GM23338 (cell line): Measurements from ENCODE around the gene BAHCC1. TPM values are rescaled to one million over a fixed set of nuclear protein-coding genes. Genes with fewer than 3 reads are reported as not detected.

ENCODE experiments used
- ATAC-seq: fragments of 200-7000 bp; cut with Tn5 transposase; 3 replicates; pipeline ENCODE4 v1.9.1; 2020
- DNase-seq: peaks from one replicate; pipeline ENCODE4 v3.0.0-alpha.2; 2015; ENCODE audit warnings: low spot score
- H2AFZ ChIP-seq: fragments of 200-600 bp; sonication (generic); 2 replicates; pipeline ENCODE4 v1.8.0; 2016; ENCODE audit warnings: antibody characterized with exemption, mild to moderate bottlenecking, moderate library complexity
- H3F3A ChIP-seq: fragments of 200-600 bp; sonication (generic); replicated peaks from 2 replicates; pipeline ENCODE4 v1.8.0; 2017; ENCODE audit warnings: antibody characterized with exemption, mixed run types, low read depth
- H3K27ac ChIP-seq: fragments of 200-600 bp; sonication (generic); 2 replicates; pipeline ENCODE4 v1.6.1; 2016; ENCODE audit warnings: low read depth
- H3K27me3 ChIP-seq: fragments of 200-600 bp; sonication (generic); 2 replicates; pipeline ENCODE4 v1.8.0; 2016; ENCODE audit warnings: mild to moderate bottlenecking, mixed run types, moderate library complexity; ENCODE audit not compliant: insufficient read depth
- H3K36me3 ChIP-seq: fragments of 200-600 bp; sonication (generic); 2 replicates; pipeline ENCODE4 v1.8.0; 2016; ENCODE audit warnings: mild to moderate bottlenecking; ENCODE audit not compliant: insufficient read depth
- H3K4me1 ChIP-seq: fragments of 200-600 bp; sonication (generic); 2 replicates; pipeline ENCODE4 v1.8.0; 2016; ENCODE audit warnings: mild to moderate bottlenecking, moderate library complexity; ENCODE audit not compliant: insufficient read depth
- H3K4me2 ChIP-seq: fragments of 200-600 bp; sonication (generic); 2 replicates; pipeline ENCODE4 v1.7.1; 2017; ENCODE audit warnings: mixed run types
- H3K4me3 ChIP-seq: fragments of 200-600 bp; sonication (generic); 2 replicates; pipeline ENCODE4 v1.6.1; 2016; ENCODE audit warnings: mixed run types
- H3K79me2 ChIP-seq: fragments of 200-600 bp; sonication (generic); replicated peaks from 2 replicates; pipeline ENCODE4 v1.8.0; 2017; ENCODE audit warnings: mild to moderate bottlenecking; ENCODE audit not compliant: insufficient read depth
- H3K9me2 ChIP-seq: fragments of 200-600 bp; sonication (generic); 2 replicates; pipeline ENCODE4 v1.8.0; 2017; ENCODE audit not compliant: insufficient read depth
- H4K20me1 ChIP-seq: fragments of 200-600 bp; sonication (generic); replicated peaks from 2 replicates; pipeline ENCODE4 v1.8.0; 2017; ENCODE audit warnings: mild to moderate bottlenecking; ENCODE audit not compliant: insufficient read depth
- H3K27ac Mint-ChIP-seq: 2 replicates; pipeline ENCODE4 v1.8.0; 2020; ENCODE audit warnings: inconsistent platforms, mild to moderate bottlenecking, moderate library complexity, mixed read lengths
- H3K27me3 Mint-ChIP-seq: 3 replicates; pipeline ENCODE4 v1.8.0; 2022; ENCODE audit warnings: low read depth, mild to moderate bottlenecking, moderate library complexity, mixed read lengths, inconsistent platforms; ENCODE audit not compliant: insufficient read depth, poor library complexity
- H3K36me3 Mint-ChIP-seq: 3 replicates; pipeline ENCODE4 v1.8.0; 2021; ENCODE audit warnings: low read depth, mild to moderate bottlenecking, inconsistent platforms, moderate library complexity, mixed read lengths
- H3K4me1 Mint-ChIP-seq: 3 replicates; pipeline ENCODE4 v1.8.0; 2020; ENCODE audit warnings: mild to moderate bottlenecking, inconsistent platforms, mixed read lengths
- H3K4me3 Mint-ChIP-seq: 3 replicates; pipeline ENCODE4 v1.8.0; 2021; ENCODE audit warnings: moderate library complexity, mild to moderate bottlenecking, inconsistent platforms, mixed read lengths
- H3K9me3 Mint-ChIP-seq: 3 replicates; pipeline ENCODE4 v1.8.0; 2020; ENCODE audit warnings: moderate library complexity, mild to moderate bottlenecking, inconsistent platforms, mixed read lengths
- CREB1 ChIP-seq: fragments of 250-450 bp; sonication (Bioruptor Pico); IDR thresholded peaks from 2 replicates; pipeline ENCODE4 v1.5.0; 2020; ENCODE audit warnings: low read depth, mild to moderate bottlenecking, moderate library complexity
- EZH2 ChIP-seq: fragments of 200-600 bp; sonication (generic); IDR thresholded peaks from one replicate; pipeline ENCODE4 v1.8.0; 2017; ENCODE audit warnings: antibody characterized with exemption, mild to moderate bottlenecking, low read depth; ENCODE audit not compliant: unreplicated experiment
- EZH2phosphoT487 ChIP-seq: fragments of 200-600 bp; sonication (generic); IDR thresholded peaks from one replicate; pipeline ENCODE4 v1.8.1; 2018; ENCODE audit warnings: antibody characterized with exemption; ENCODE audit not compliant: unreplicated experiment
- JUNB ChIP-seq: IDR thresholded peaks from one replicate; pipeline ENCODE4 v1.6.1; 2016; ENCODE audit warnings: antibody characterized with exemption; ENCODE audit not compliant: unreplicated experiment
- POLR2AphosphoS5 ChIP-seq: IDR thresholded peaks from 2 replicates; pipeline ENCODE4 v1.6.1; 2016; ENCODE audit warnings: antibody characterized with exemption, low read depth
- REST ChIP-seq: IDR thresholded peaks from one replicate; pipeline ENCODE4 v1.6.1; 2018; ENCODE audit warnings: antibody characterized with exemption; ENCODE audit not compliant: unreplicated experiment
- STAT1 ChIP-seq: IDR thresholded peaks from one replicate; pipeline ENCODE4 v1.6.1; 2016; ENCODE audit warnings: antibody characterized with exemption; ENCODE audit not compliant: unreplicated experiment
- ZNF331 ChIP-seq: fragments of 250-450 bp; sonication (Bioruptor Pico); IDR thresholded peaks from 2 replicates; pipeline ENCODE4 v1.5.0; 2020; ENCODE audit warnings: low read depth, mild to moderate bottlenecking, moderate library complexity
- polyA plus RNA-seq: library from polyadenylated mRNA; unstranded; fragments of >200 nt; fragmentation: Nextera tagmentation; extraction: Ambion mirVana; gene quantifications from 2 replicates; pipeline ENCODE4 v1.2.1, GENCODE V29; 2016
- total RNA-seq: library from RNA; depleted of rRNA; stranded (reverse); fragments of >200 nt; shearing (Covaris generic); gene quantifications from 2 replicates; pipeline ENCODE4 v1.2.3, GENCODE V29; 2014
- TF ChIP-seq, protein P1 (sequence below), 2 experiments: fragments of 200-600 bp in 1 of 2; sonication (generic) in 1 of 2; conservative IDR thresholded peaks; 2 replicates each; pipeline versions ENCODE4 v1.5.1 to v1.6.1; 2016 to 2017; ENCODE audit warnings: antibody characterized with exemption in 2 of 2, low read depth in 2 of 2, mild to moderate bottlenecking in 2 of 2, moderate library complexity in 1 of 2
- TF ChIP-seq, protein P2 (sequence below): IDR thresholded peaks from 2 replicates; pipeline ENCODE4 v1.6.1; 2016; ENCODE audit warnings: antibody characterized with exemption
- TF ChIP-seq, protein P3 (sequence below): fragments of 250-450 bp; sonication (Bioruptor Pico); IDR thresholded peaks from 2 replicates; pipeline ENCODE4 v1.5.0; 2020; ENCODE audit warnings: mild to moderate bottlenecking, moderate library complexity

The BAHCC1 gene
- total and polyA plus RNA-seq, 2 experiments from 2014 or later: 0.24 to 1.1 TPM

DNA sequence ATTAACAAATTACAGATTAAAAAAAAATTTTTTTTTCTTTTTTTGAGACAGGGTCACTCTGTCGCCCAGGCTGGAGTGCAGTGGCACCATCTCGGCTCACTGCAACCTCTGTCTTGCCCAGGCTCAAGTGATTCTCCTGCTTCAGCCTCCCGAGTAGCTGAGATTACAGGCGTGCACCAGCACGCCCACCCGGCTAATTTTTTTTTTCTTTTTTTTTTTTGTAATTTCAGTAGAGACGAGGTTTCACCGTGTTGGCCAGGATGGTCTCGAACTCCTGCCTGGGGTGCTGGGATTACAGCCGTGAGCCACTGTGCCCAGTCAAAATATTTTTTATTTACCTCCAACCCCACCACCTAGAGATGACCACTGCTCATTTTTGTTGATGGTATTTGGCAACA is 91.8 kb downstream of the BAHCC1 start:
- no peak overlapping the region for H3K4me3 ChIP-seq
- H3K4me1 ChIP-seq: peaks cover 27% of the 10 kb centered on the region
- no peak overlapping the region; the same call in 1 of the 2 replicates for H2AFZ ChIP-seq

More for the DNA sequence above, 91.8 kb downstream of the BAHCC1 start:
- Histone ChIP-seq H3K79me2 (no peaks in the 10 kb centered on the region), H3K4me2 (no peak overlapping the region), H3K27ac (no peak overlapping the region), H3K9me2 (no peaks in the 10 kb centered on the region), H3K27me3 (peaks cover 41% of the 10 kb centered on the region), H3F3A (peaks cover 4% of the 10 kb centered on the region), H3K36me3 (no peaks in the 10 kb centered on the region), H4K20me1 (no peaks in the 10 kb centered on the region)
- H3K9me3 Mint-ChIP-seq: no peaks in the 10 kb centered on the region
- peak overlapping the region; percentile 41; the same call in 1 of the 3 replicates for H3K4me3 Mint-ChIP-seq
- H3K27me3 Mint-ChIP-seq: peaks cover 50% of the 10 kb centered on the region
- H3K27ac Mint-ChIP-seq: no peak overlapping the region
- no peaks in the 10 kb centered on the region for H3K36me3 Mint-ChIP-seq
- TF ChIP-seq EZH2phosphoT487: no peak
- TF ChIP-seq, protein P1, sequence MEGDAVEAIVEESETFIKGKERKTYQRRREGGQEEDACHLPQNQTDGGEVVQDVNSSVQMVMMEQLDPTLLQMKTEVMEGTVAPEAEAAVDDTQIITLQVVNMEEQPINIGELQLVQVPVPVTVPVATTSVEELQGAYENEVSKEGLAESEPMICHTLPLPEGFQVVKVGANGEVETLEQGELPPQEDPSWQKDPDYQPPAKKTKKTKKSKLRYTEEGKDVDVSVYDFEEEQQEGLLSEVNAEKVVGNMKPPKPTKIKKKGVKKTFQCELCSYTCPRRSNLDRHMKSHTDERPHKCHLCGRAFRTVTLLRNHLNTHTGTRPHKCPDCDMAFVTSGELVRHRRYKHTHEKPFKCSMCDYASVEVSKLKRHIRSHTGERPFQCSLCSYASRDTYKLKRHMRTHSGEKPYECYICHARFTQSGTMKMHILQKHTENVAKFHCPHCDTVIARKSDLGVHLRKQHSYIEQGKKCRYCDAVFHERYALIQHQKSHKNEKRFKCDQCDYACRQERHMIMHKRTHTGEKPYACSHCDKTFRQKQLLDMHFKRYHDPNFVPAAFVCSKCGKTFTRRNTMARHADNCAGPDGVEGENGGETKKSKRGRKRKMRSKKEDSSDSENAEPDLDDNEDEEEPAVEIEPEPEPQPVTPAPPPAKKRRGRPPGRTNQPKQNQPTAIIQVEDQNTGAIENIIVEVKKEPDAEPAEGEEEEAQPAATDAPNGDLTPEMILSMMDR (conservative IDR thresholded peaks at IDR 0.05; ENCODE audit: low read depth in 2 of 2): no peak
- TF ChIP-seq JUNB: no peak
- TF ChIP-seq, protein P2, sequence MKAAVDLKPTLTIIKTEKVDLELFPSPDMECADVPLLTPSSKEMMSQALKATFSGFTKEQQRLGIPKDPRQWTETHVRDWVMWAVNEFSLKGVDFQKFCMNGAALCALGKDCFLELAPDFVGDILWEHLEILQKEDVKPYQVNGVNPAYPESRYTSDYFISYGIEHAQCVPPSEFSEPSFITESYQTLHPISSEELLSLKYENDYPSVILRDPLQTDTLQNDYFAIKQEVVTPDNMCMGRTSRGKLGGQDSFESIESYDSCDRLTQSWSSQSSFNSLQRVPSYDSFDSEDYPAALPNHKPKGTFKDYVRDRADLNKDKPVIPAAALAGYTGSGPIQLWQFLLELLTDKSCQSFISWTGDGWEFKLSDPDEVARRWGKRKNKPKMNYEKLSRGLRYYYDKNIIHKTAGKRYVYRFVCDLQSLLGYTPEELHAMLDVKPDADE: no peak
- no peak for TF ChIP-seq POLR2AphosphoS5
- TF ChIP-seq EZH2: no peak
- no peak for TF ChIP-seq CREB1 (CRISPR knock-in tag)
- no peak for TF ChIP-seq ZNF331
- TF ChIP-seq, protein P3, sequence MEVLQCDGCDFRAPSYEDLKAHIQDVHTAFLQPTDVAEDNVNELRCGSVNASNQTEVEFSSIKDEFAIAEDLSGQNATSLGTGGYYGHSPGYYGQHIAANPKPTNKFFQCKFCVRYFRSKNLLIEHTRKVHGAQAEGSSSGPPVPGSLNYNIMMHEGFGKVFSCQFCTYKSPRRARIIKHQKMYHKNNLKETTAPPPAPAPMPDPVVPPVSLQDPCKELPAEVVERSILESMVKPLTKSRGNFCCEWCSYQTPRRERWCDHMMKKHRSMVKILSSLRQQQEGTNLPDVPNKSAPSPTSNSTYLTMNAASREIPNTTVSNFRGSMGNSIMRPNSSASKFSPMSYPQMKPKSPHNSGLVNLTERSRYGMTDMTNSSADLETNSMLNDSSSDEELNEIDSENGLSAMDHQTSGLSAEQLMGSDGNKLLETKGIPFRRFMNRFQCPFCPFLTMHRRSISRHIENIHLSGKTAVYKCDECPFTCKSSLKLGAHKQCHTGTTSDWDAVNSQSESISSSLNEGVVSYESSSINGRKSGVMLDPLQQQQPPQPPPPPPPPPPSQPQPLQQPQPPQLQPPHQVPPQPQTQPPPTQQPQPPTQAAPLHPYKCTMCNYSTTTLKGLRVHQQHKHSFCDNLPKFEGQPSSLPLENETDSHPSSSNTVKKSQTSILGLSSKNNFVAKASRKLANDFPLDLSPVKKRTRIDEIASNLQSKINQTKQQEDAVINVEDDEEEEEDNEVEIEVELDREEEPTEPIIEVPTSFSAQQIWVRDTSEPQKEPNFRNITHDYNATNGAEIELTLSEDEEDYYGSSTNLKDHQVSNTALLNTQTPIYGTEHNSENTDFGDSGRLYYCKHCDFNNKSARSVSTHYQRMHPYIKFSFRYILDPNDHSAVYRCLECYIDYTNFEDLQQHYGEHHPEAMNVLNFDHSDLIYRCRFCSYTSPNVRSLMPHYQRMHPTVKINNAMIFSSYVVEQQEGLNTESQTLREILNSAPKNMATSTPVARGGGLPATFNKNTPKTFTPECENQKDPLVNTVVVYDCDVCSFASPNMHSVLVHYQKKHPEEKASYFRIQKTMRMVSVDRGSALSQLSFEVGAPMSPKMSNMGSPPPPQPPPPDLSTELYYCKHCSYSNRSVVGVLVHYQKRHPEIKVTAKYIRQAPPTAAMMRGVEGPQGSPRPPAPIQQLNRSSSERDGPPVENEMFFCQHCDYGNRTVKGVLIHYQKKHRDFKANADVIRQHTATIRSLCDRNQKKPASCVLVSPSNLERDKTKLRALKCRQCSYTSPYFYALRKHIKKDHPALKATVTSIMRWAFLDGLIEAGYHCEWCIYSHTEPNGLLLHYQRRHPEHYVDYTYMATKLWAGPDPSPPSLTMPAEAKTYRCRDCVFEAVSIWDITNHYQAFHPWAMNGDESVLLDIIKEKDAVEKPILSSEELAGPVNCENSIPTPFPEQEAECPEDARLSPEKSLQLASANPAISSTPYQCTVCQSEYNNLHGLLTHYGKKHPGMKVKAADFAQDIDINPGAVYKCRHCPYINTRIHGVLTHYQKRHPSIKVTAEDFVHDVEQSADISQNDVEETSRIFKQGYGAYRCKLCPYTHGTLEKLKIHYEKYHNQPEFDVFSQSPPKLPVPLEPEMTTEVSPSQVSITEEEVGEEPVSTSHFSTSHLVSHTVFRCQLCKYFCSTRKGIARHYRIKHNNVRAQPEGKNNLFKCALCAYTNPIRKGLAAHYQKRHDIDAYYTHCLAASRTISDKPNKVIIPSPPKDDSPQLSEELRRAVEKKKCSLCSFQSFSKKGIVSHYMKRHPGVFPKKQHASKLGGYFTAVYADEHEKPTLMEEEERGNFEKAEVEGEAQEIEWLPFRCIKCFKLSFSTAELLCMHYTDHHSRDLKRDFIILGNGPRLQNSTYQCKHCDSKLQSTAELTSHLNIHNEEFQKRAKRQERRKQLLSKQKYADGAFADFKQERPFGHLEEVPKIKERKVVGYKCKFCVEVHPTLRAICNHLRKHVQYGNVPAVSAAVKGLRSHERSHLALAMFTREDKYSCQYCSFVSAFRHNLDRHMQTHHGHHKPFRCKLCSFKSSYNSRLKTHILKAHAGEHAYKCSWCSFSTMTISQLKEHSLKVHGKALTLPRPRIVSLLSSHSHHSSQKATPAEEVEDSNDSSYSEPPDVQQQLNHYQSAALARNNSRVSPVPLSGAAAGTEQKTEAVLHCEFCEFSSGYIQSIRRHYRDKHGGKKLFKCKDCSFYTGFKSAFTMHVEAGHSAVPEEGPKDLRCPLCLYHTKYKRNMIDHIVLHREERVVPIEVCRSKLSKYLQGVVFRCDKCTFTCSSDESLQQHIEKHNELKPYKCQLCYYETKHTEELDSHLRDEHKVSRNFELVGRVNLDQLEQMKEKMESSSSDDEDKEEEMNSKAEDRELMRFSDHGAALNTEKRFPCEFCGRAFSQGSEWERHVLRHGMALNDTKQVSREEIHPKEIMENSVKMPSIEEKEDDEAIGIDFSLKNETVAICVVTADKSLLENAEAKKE: no peak
- TF ChIP-seq REST: no peak
- no peak for TF ChIP-seq STAT1
- ATAC-seq (no peak), DNase-seq (no peak)
- peaks cover 26% of the 10 kb centered on the region for H3K4me1 Mint-ChIP-seq
